H1 (cell line): ENCODE results near the gene CD37. TPM values are rescaled to one million over a fixed set of nuclear protein-coding genes. Genes with fewer than 3 reads are reported as not detected.

ENCODE experiments used
- CTCF ChIA-PET: fragments of 300-600 bp; sonication (Branson Sonifier 250); formaldehyde crosslinking; loops from one replicate; lab custom pipeline; 2021; ENCODE audit not compliant: partially characterized antibody; lab: Charles Lee
- POLR2A ChIA-PET: fragments of 300-600 bp; sonication (Branson Sonifier 250); formaldehyde crosslinking; loops from one replicate; lab custom pipeline; 2021; ENCODE audit warnings: inconsistent platforms; ENCODE audit not compliant: partially characterized antibody; lab: Charles Lee
- DNase-seq, 2 experiments: peaks; one replicate each; pipeline versions ENCODE4 v3.0.0 to v3.0.0-alpha.2; 2010 to 2022; ENCODE audit warnings: low spot score in 2 of 2, low read depth in 1 of 2, mixed read lengths in 1 of 2
- FAIRE-seq: peaks from 2 replicates; lab custom pipeline; 2011; peaks lifted over from hg19 to GRCh38; lab: Jason Lieb, UNC
- H2AFZ ChIP-seq: 2 replicates; pipeline ENCODE4 v1.8.1; 2012; ENCODE audit warnings: low read length, inconsistent platforms
- H2AK5ac ChIP-seq: 2 replicates; pipeline ENCODE4 v1.6.1; 2013; ENCODE audit warnings: low read depth, low read length
- H2BK120ac ChIP-seq: replicated peaks from 2 replicates; pipeline ENCODE3; 2013; ENCODE audit warnings: low read depth, low read length, inconsistent platforms
- H2BK12ac ChIP-seq: 2 replicates; pipeline ENCODE4 v1.6.1; 2013; ENCODE audit warnings: low read depth, low read length
- H2BK15ac ChIP-seq: 2 replicates; pipeline ENCODE4 v1.6.1; 2013; ENCODE audit warnings: low read length
- H2BK20ac ChIP-seq: 2 replicates; pipeline ENCODE4 v1.6.1; 2013; ENCODE audit warnings: low read length
- H2BK5ac ChIP-seq: 2 replicates; pipeline ENCODE4 v1.6.1; 2013; ENCODE audit warnings: low read depth, low read length
- H3K14ac ChIP-seq: 2 replicates; pipeline ENCODE4 v1.6.1; 2013; ENCODE audit warnings: inconsistent platforms; ENCODE audit not compliant: insufficient read length
- H3K18ac ChIP-seq: 2 replicates; pipeline ENCODE4 v1.6.1; 2013; ENCODE audit warnings: low read length; ENCODE audit errors: extremely low read depth
- H3K23ac ChIP-seq: 2 replicates; pipeline ENCODE4 v1.6.1; 2013; ENCODE audit warnings: inconsistent platforms; ENCODE audit not compliant: insufficient read length
- H3K23me2 ChIP-seq: 2 replicates; pipeline ENCODE4 v1.6.1; 2013; ENCODE audit warnings: low read depth, low read length
- H3K27ac ChIP-seq: 2 replicates; pipeline ENCODE4 v1.6.1; 2011; ENCODE audit warnings: low read depth, low read length, inconsistent platforms
- H3K27me3 ChIP-seq, 4 experiments: replicated peaks in 1 of 4; 1 replicate in 1 of 4; 2 replicates in 3 of 4; pipeline versions ENCODE4 v1.6.1 to v1.8.1; 2011 to 2013; ENCODE audit warnings: low read length in 3 of 4, mild to moderate bottlenecking in 3 of 4, inconsistent platforms in 2 of 4, mixed read lengths in 2 of 4, moderate library complexity in 1 of 4; ENCODE audit not compliant: control insufficient read depth in 3 of 4, insufficient read depth in 3 of 4; ENCODE audit errors: extremely low read depth in 1 of 4
- H3K36me3 ChIP-seq, 4 experiments: 2 replicates each; pipeline versions ENCODE4 v1.6.1 to v1.8.1; 2011 to 2013; ENCODE audit warnings: mild to moderate bottlenecking in 4 of 4, low read length in 3 of 4, moderate library complexity in 2 of 4, control low read depth in 1 of 4, inconsistent platforms in 1 of 4; ENCODE audit not compliant: insufficient read depth in 4 of 4, control insufficient read depth in 2 of 4
- H3K4ac ChIP-seq: replicated peaks from 2 replicates; pipeline ENCODE3; 2013; ENCODE audit warnings: low read length, low read depth, mixed read lengths, inconsistent platforms; ENCODE audit not compliant: insufficient read length
- H3K4me1 ChIP-seq, 4 experiments: replicated peaks in 1 of 4; 1 replicate in 1 of 4; 2 replicates in 3 of 4; pipeline versions ENCODE4 v1.6.1 to v1.8.1; 2011 to 2013; ENCODE audit warnings: low read length in 3 of 4, inconsistent platforms in 2 of 4, mixed read lengths in 1 of 4; ENCODE audit not compliant: insufficient read depth in 4 of 4, control insufficient read depth in 3 of 4
- H3K4me2 ChIP-seq, 2 experiments: 2 replicates each; pipeline versions ENCODE4 v1.6.1 to v1.8.1; 2011 to 2013; ENCODE audit warnings: low read depth in 2 of 2, low read length in 2 of 2, control low read depth in 1 of 2, inconsistent platforms in 1 of 2, mild to moderate bottlenecking in 1 of 2; ENCODE audit not compliant: insufficient read depth in 1 of 2
- H3K4me3 ChIP-seq, 4 experiments: fragments of 200-600, 300-600 bp in 1 of 4; sonication (generic), shearing (Covaris generic), sonication (Bioruptor Twin) in 1 of 4; 2 replicates each; pipeline versions ENCODE4 v1.5.1 to v1.8.1; 2011 to 2016; ENCODE audit warnings: low read length in 4 of 4, low read depth in 3 of 4, control low read depth in 2 of 4, inconsistent platforms in 2 of 4, mild to moderate bottlenecking in 2 of 4, mixed read lengths in 1 of 4, moderate library complexity in 1 of 4; ENCODE audit not compliant: insufficient read depth in 2 of 4; ENCODE audit errors: extremely low read depth in 1 of 4
- H3K56ac ChIP-seq: replicated peaks from 2 replicates; pipeline ENCODE3; 2013; ENCODE audit warnings: low read depth, mild to moderate bottlenecking, mixed read lengths, low read length, inconsistent platforms; ENCODE audit not compliant: insufficient read length
- H3K79me1 ChIP-seq: 2 replicates; pipeline ENCODE4 v1.6.1; 2013; ENCODE audit warnings: low read depth, low read length, control low read depth
- H3K79me2 ChIP-seq, 2 experiments: 2 replicates each; pipeline versions ENCODE4 v1.6.1 to v1.8.1; 2012 to 2013; ENCODE audit warnings: low read length in 2 of 2, mild to moderate bottlenecking in 2 of 2, inconsistent platforms in 1 of 2; ENCODE audit not compliant: insufficient read depth in 2 of 2, control insufficient read depth in 1 of 2
- H3K9ac ChIP-seq, 4 experiments: replicated peaks in 1 of 4; 1 replicate in 1 of 4; 2 replicates in 3 of 4; pipeline versions ENCODE4 v1.6.1 to v1.8.1; 2011 to 2013; ENCODE audit warnings: low read depth in 3 of 4, low read length in 3 of 4, control low read depth in 2 of 4, mild to moderate bottlenecking in 2 of 4, moderate library complexity in 2 of 4, inconsistent platforms in 1 of 4; ENCODE audit errors: extremely low read depth in 1 of 4
- H3K9me3 ChIP-seq, 2 experiments: 2 replicates each; pipeline versions ENCODE4 v1.6.1 to v1.8.1; 2012 to 2013; ENCODE audit warnings: mild to moderate bottlenecking in 2 of 2, moderate library complexity in 2 of 2, control low read depth in 1 of 2, inconsistent platforms in 1 of 2, low read depth in 1 of 2, low read length in 1 of 2, mixed read lengths in 1 of 2; ENCODE audit not compliant: insufficient read depth in 2 of 2
- H4K20me1 ChIP-seq, 2 experiments: replicated peaks in 1 of 2; 2 replicates each; pipeline versions ENCODE3 to v1.8.1; 2011 to 2013; ENCODE audit warnings: inconsistent platforms in 2 of 2, low read length in 2 of 2, mild to moderate bottlenecking in 1 of 2; ENCODE audit not compliant: insufficient read depth in 2 of 2, control insufficient read depth in 1 of 2
- H4K5ac ChIP-seq: 2 replicates; pipeline ENCODE4 v1.6.1; 2013; ENCODE audit warnings: low read length, low read depth, mixed read lengths, inconsistent platforms; ENCODE audit not compliant: insufficient read length
- H4K8ac ChIP-seq: 2 replicates; pipeline ENCODE4 v1.8.0; 2013; ENCODE audit warnings: mild to moderate bottlenecking, moderate library complexity, low read length, inconsistent platforms; ENCODE audit not compliant: insufficient read depth; ENCODE audit errors: extremely low read depth
- H4K91ac ChIP-seq: replicated peaks from 2 replicates; pipeline ENCODE3; 2013; ENCODE audit warnings: low read length, mixed read lengths, inconsistent platforms; ENCODE audit not compliant: insufficient read length
- CBX5 ChIP-seq: fragments of 300-800, 300-1000 bp; sonication (generic); IDR thresholded peaks from 2 replicates; pipeline ENCODE4 v1.7.1; 2016; ENCODE audit warnings: antibody characterized with exemption, low read length, low read depth
- CEBPB ChIP-seq: IDR thresholded peaks from 2 replicates; pipeline ENCODE4 v1.6.1; 2012; ENCODE audit warnings: low read depth, low read length
- EGR1 ChIP-seq: IDR thresholded peaks from 2 replicates; pipeline ENCODE4 v1.6.1; 2011; ENCODE audit warnings: low read depth, low read length, borderline replicate concordance
- EZH2 ChIP-seq: fragments of 200-600 bp; sonication (generic); IDR thresholded peaks from 2 replicates; pipeline ENCODE4 v1.7.1; 2012; ENCODE audit warnings: low read depth, mild to moderate bottlenecking, moderate library complexity, low read length, inconsistent platforms; ENCODE audit not compliant: severe bottlenecking
- HDAC2 ChIP-seq, 2 experiments: fragments of 300-600 bp in 1 of 2; sonication (generic) in 1 of 2; IDR thresholded peaks; 2 replicates each; pipeline ENCODE4 v1.6.1; 2011 to 2012; ENCODE audit warnings: low read depth in 2 of 2, low read length in 2 of 2, mild to moderate bottlenecking in 2 of 2, moderate library complexity in 2 of 2, borderline replicate concordance in 1 of 2, inconsistent platforms in 1 of 2
- POLR2AphosphoS5 ChIP-seq: IDR thresholded peaks from 2 replicates; pipeline ENCODE4 v1.6.1; 2011; ENCODE audit warnings: low read depth, low read length
- RBBP5 ChIP-seq: IDR thresholded peaks from 2 replicates; pipeline ENCODE4 v1.7.1; 2012; ENCODE audit warnings: low read depth, mild to moderate bottlenecking, inconsistent platforms, low read length, moderate library complexity, borderline replicate concordance
- SAP30 ChIP-seq: fragments of 300-600 bp; sonication (generic); IDR thresholded peaks from 2 replicates; pipeline ENCODE4 v1.7.1; 2012; ENCODE audit warnings: low read length, moderate library complexity, mild to moderate bottlenecking, inconsistent platforms; ENCODE audit not compliant: insufficient read depth, insufficient replicate concordance
- SP1 ChIP-seq: IDR thresholded peaks from 2 replicates; pipeline ENCODE4 v1.6.1; 2011; ENCODE audit warnings: low read depth, low read length
- SRF ChIP-seq: IDR thresholded peaks from 2 replicates; pipeline ENCODE4 v1.6.1; 2011; ENCODE audit warnings: mild to moderate bottlenecking, low read depth, low read length, moderate library complexity
- SUZ12 ChIP-seq: fragments of 200-600 bp; sonication (generic); IDR thresholded peaks from 2 replicates; pipeline ENCODE4 v1.6.1; 2012; ENCODE audit warnings: mild to moderate bottlenecking, inconsistent platforms, low read length, moderate library complexity, mixed read lengths
- TAF7 ChIP-seq: optimal IDR thresholded peaks from 2 replicates; pipeline ENCODE3; 2011; ENCODE audit warnings: low read depth, mild to moderate bottlenecking, inconsistent platforms, low read length, moderate library complexity, borderline replicate concordance
- WGBS, 2 experiments: shearing (Covaris generic) in 1 of 2; methylation state at CpG; one replicate each; pipeline versions ENCODE4 v1.1.6 to v1.1.7; 2013 to 2015; ENCODE audit warnings: low lambda C conversion rate in 2 of 2, mixed read lengths in 2 of 2, inconsistent platforms in 1 of 2, low coverage in 1 of 2, missing lambda C conversion rate in 1 of 2; ENCODE audit not compliant: insufficient replicate concordance in 2 of 2, insufficient coverage in 1 of 2, insufficient read length in 1 of 2; ENCODE audit errors: extremely low coverage in 1 of 2, missing lambda C conversion rate in 1 of 2; 5-methylcytosine and 5-hydroxymethylcytosine counted together
- polyA plus RNA-seq, 7 experiments: library from polyadenylated mRNA; depleted of rRNA in 3 of 7; stranded (reverse) in 5 of 7; unstranded in 2 of 7; fragments of >200 nt in 5 of 7; fragments of 200-250 nt in 2 of 7; gene quantifications; 1 replicate in 5 of 7; 2 replicates in 1 of 7; 4 replicates in 1 of 7; pipeline versions ENCODE4 v1.2.1 to v1.2.3, GENCODE V29; 2011 to 2013; ENCODE audit warnings: missing spikeins in 2 of 7, mixed read lengths in 2 of 7
- total RNA-seq: library from RNA; stranded (reverse); fragmentation: NEBNext Ultra II Directional; extraction: Animal tissue kit (Norgen Biotek cat#: 25700); gene quantifications from 2 replicates; pipeline ENCODE4 v1.2.1, GENCODE V29; 2021

The CD37 gene
- total and polyA plus RNA-seq, 2 of the 8 experiments (the other 6 are each of a cell fraction or from before 2014, with no cell fraction given): not detected

DNA sequence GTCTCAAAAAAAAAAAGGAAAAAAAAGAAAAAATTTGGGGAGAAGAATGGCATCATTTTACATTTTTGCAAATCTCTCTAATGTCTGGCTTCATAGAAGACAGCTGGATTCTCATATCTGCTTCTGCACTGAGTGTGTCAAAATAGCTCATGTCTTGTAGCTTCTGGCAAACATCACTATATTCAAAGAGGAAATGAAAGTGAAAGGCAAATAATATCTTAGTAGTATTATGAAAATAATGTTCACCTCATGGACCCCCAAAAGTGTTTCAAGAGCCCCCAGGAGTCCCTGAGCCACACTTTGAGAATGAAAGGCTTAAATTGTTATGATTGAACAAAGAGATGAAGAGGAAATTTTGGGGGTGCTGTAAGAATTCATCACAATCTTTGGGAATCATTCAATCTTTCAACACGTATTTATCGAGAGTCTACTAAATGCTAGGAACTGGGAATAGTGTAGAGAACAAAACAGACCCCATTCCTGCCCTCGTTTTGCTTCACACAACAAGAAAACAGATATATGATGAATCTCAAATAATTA is 9.0 kb upstream of the CD37 start:
- Histone ChIP-seq H3K56ac (no peak overlapping the region), H3K23me2 (no peaks in the 10 kb centered on the region), H3K79me1 (no peaks in the 10 kb centered on the region), H2AFZ (no peak overlapping the region), H2AK5ac (no peak overlapping the region), H2BK120ac (no peak overlapping the region), H3K4me1 (no peaks in the 10 kb centered on the region), H4K91ac (no peak overlapping the region), H3K79me2 (no peaks in the 10 kb centered on the region), H3K18ac (no peak overlapping the region), H2BK5ac (no peak overlapping the region), H3K9me3 (peaks cover 0 to 3% of the 10 kb centered on the region in 2 experiments; a peak in 2 of 4 replicates), H3K23ac (no peak overlapping the region), H3K27ac (no peak overlapping the region), H3K4ac (no peak overlapping the region), H3K4me2 (no peak overlapping the region), H4K8ac (no peak overlapping the region), H4K20me1 (no peaks in the 10 kb centered on the region), H3K27me3 (no peaks in the 10 kb centered on the region; a peak in 1 of 7 replicates), H4K5ac (no peak overlapping the region), H3K9ac (no peak overlapping the region), H2BK12ac (no peak overlapping the region), H2BK20ac (no peak overlapping the region), H2BK15ac (no peak overlapping the region), H3K4me3 (no peak overlapping the region), H3K36me3 (0 out of 8 replicates have a peak, but pooled peaks cover 0 to 5% (median 0%) of the 10 kb centered on the region in 4 experiments), H3K14ac (no peak overlapping the region)
- FAIRE-seq (no peak), DNase-seq (no peak)
- CTCF ChIA-PET: interaction anchor here (0.6 to 3.1 kb wide), 5 partner anchors 11 to 99 kb away, joined by 3 to 11 read pairs (median 3); no protein-coding TSS in a partner anchor
- WGBS, 2 experiments: 96% methylated on average over 3 of the region's 3 CpGs; no CpG with 5 or more reads in 1 of the 2 experiments
- TF ChIP-seq SP1: no peak
- no peak for TF ChIP-seq EZH2
- no peak for TF ChIP-seq EGR1
- no peak for TF ChIP-seq POLR2AphosphoS5
- TF ChIP-seq HDAC2 (IDR thresholded peaks at IDR 0.05; ENCODE audit: borderline replicate concordance in 1 of 2, low read depth in 2 of 2, low read length in 2 of 2): no peak
- TF ChIP-seq SUZ12: no peak
- no peak for TF ChIP-seq SRF
- no peak for TF ChIP-seq TAF7
- no peak for TF ChIP-seq RBBP5
- no peak for TF ChIP-seq SAP30
- no peak for TF ChIP-seq CBX5
- no peak for TF ChIP-seq CEBPB
- POLR2A ChIA-PET: interaction anchor here (0.8 to 1.4 kb wide), 2 partner anchors 13 to 17 kb away, joined by 3 read pairs; no protein-coding TSS in a partner anchor
